DMS153 treated with DMSO at 0.1 percent for 48 hours (cell line): ENCODE data around the gene PNRC2.
"Not testable (repeated sequence)": the region's sequence is repeated elsewhere in the genome, so short reads cannot be mapped to it uniquely, and the experiment has no call there.

ENCODE experiments used
- DNase-seq: peaks from one replicate; lab custom pipeline; 2025; ENCODE audit not compliant: unreplicated experiment; lab: John Stamatoyannopoulos, UW

Gene PNRC2

GRCh38 chr1:23987038-23987437 lies 27.4 kb downstream of the PNRC2 start:
- not testable (repeated sequence) for DNase-seq

DNA sequence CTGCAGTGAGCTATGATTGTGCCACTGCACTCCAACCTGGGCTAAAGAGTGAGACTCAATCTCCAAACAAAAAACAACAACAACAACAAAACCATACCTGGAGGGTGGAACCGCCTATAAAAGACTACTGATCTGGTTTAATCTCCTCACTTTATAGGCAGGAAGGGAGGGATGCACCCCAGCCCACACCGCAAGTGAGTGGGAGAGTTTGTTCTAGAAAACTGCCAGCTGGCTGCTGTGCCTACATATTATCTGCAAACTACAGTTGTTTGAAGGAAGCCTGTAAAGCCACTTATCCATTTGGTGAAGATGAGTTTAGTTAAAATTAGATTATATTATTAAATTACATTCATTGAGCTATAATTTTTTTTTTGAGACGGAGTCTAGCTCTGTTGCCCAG lies 29.6 kb downstream of the PNRC2 start:
- DNase-seq, result no peak

GRCh38 chr1:23992011-23992410 lies 32.4 kb downstream of the PNRC2 start:
- DNase-seq, result not testable (repeated sequence)

GRCh38 chr1:23995431-23995837 lies 35.8 kb downstream of the PNRC2 start:
- no peak for DNase-seq

DNA sequence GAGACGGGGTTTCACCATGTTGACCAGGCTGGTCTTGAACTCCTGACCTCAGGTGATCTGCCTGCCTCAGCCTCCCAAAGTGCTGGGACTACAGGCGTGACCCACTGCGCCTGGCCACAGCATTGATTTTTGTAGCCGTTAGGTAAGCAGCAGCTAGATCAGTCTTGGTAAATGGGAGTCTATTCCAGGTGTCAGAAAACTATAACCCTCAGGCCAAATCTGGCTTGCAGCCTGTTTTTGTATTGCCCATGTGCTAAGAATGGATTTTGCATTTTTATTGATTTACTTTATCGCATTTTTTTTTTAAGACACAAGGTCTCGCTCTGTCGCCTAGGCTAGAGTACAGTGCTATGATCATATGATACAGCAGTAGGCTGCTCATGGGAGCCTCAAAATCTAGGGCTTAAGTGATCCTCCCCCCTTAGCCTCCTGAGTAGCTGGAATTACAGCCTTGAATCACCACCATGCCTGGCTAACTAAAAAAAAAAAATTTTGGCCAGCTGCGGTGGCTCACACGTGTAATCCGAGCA lies 37.1 kb downstream of the PNRC2 start:
- no peak for DNase-seq

DNA sequence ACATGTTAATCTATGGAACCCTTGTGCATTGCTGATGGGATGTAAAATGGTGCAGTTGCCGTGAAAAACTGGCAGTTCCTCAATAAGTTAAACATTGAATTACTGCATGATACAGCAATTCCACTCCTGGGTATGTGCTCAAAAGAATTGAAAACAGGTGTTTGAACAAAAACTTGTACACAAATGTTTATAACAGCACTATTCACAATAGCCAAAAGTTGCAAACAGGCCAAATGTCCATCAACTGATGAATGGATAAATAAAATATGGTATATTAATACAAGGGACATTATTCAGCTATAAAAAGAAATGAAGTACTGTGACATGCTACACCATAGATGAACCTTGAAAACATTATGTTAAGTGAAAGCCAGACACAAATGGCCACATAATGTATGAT lies 38.2 kb downstream of the PNRC2 start:
- DNase-seq, result no peak

DNA sequence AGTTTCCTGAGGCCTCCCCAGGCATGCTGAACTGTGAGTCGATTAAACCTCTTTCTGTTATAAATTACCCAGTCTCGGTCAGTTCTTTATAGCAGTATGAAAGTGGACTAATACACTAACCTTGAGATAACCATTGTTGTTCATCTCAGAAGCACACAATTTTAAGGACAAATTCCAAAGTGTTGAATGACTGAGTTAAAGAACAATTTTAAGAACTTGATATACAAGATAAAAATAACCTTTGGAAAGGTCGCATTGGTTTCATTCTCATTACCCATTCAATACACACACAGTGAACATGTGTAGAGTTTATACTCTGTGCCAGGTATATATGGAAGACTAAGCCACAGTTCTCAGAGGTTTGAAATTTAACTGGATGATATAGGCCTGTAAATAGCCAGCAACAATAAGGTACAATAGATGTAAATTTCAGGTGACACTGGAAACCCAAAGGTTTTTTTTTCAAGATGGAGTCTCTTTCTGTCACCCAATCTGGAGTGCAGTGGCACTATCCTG lies 39.6 kb downstream of the PNRC2 start:
- no peak for DNase-seq

GRCh38 chr1:24002695-24003094 lies 43.1 kb downstream of the PNRC2 start:
- no peak for DNase-seq

GRCh38 chr1:24003331-24003972 lies 43.8 kb downstream of the PNRC2 start:
- DNase-seq, result peak; percentile 73

- DNase-seq, result no peak
Observed at GRCh38 chr1:24004132-24004531, 44.5 kb downstream of the PNRC2 start.

- DNase-seq, result no peak
Observed at GRCh38 chr1:24005163-24005562, 45.5 kb downstream of the PNRC2 start.

GRCh38 chr1:24007079-24007478 lies 47.5 kb downstream of the PNRC2 start:
- no peak for DNase-seq

GRCh38 chr1:24008574-24009184 lies 49.1 kb downstream of the PNRC2 start:
- DNase-seq, result not testable (repeated sequence)

DNA sequence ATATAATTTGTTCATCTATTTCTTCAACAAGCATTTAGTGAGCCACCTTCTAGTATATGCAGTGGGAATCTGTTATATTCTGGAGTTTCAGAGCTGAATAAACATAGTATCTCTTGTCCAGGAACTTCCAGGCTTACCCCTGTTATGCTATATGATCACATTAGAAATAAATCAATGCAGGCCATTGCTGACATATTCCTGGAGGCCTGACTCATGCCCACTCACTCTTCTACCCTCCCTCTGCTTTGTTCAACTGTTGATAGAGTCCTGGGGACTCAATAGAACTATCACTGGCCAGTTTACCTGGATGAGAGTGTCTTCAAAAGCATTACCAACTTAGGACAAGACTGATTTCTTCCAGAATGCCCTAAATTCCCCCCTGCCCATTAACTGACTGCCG lies 49.8 kb downstream of the PNRC2 start:
- no peak for DNase-seq

DNA sequence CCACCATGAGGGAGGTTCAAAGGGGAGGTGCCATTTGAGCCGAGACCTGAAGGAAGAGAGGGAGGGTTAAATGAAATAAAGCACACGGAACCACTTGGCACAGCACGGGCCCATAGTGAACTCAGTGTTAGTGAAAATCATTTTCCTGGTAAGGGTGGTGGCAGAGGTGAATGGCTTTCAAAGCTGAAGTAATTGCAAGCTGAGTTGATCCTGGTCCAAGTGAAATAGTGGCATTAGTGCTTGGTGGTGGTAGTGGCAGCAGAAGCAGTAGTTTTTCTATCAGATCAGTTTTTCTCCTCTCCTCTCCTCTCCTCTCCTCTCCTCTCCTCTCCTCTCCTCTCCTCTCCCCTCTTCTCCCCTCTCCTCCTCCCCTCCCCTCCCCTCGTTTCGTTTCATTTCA lies 51.0 kb downstream of the PNRC2 start:
- no peak for DNase-seq

DNA sequence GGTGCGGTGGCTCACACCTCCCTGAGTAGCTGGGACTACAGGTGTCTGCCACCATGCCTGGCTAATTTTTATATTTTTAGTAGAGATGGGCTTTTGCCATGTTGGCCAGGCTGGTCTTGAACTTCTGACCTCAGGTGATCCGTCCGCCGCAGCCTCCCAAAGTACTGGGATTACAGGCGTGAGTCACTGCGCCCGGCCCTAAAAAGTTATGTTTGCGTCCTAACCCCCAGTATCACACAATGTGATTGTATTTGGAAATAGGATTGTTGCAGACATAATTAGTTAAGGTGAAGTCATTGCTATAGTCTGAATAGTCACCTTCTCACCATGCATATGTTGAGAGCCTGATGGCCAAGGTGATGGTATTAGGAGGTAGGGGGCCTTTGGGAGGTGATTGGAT lies 53.2 kb downstream of the PNRC2 start:
- not testable (repeated sequence) for DNase-seq
